PC-9 (cell line): ENCODE data around the gene MX2. TPM values are rescaled to one million over a fixed set of nuclear protein-coding genes. Genes with fewer than 3 reads are reported as not detected.

Experiments used
- BruUV-seq: library from RNA; stranded (reverse); fragments of 400-500 nt; replicated peaks from 2 replicates; lab custom pipeline; 2021; lab: Mats Ljungman, UMichigan
- CTCF ChIA-PET: fragments of 300-600 bp; sonication (Branson Sonifier 250); formaldehyde crosslinking; loops from one replicate; lab custom pipeline; 2022; ENCODE audit warnings: antibody characterized with exemption; lab: Charles Lee
- POLR2A ChIA-PET: fragments of 300-600 bp; sonication (Branson Sonifier 250); formaldehyde crosslinking; loops from one replicate; lab custom pipeline; 2022; ENCODE audit warnings: antibody characterized with exemption; ENCODE audit not compliant: unreplicated experiment; lab: Charles Lee
- DNase-seq, 2 experiments: peaks; one replicate each; pipeline versions ENCODE4 v3.0.0 to v3.0.0-alpha.2; 2015 to 2022; ENCODE audit warnings: mixed read lengths in 1 of 2
- H2AFZ ChIP-seq: fragments of 200-600 bp; sonication (generic); 2 replicates; pipeline ENCODE4 v1.8.1; 2017; ENCODE audit warnings: antibody characterized with exemption
- H3F3A ChIP-seq: fragments of 200-600 bp; sonication (generic); 2 replicates; pipeline ENCODE4 v1.8.1; 2017; ENCODE audit warnings: antibody characterized with exemption, mild to moderate bottlenecking, low read depth; ENCODE audit not compliant: insufficient read depth
- H3K27ac ChIP-seq: fragments of 200-600 bp; sonication (generic); 2 replicates; pipeline ENCODE4 v1.6.1; 2016; ENCODE audit warnings: mixed run types
- H3K27me3 ChIP-seq: fragments of 200-600 bp; sonication (generic); 2 replicates; pipeline ENCODE4 v1.6.1; 2016; ENCODE audit warnings: low read depth, mixed run types; ENCODE audit not compliant: insufficient read depth
- H3K36me3 ChIP-seq: fragments of 200-600 bp; sonication (generic); 2 replicates; pipeline ENCODE4 v1.6.1; 2016; ENCODE audit warnings: low read depth, mixed run types
- H3K4me1 ChIP-seq: fragments of 200-600 bp; sonication (generic); replicated peaks from 2 replicates; pipeline ENCODE4 v1.6.1; 2016; ENCODE audit warnings: mixed run types; ENCODE audit not compliant: insufficient read depth
- H3K4me2 ChIP-seq: fragments of 200-600 bp; sonication (generic); 2 replicates; pipeline ENCODE4 v1.6.1; 2017; ENCODE audit warnings: mixed run types
- H3K4me3 ChIP-seq: fragments of 200-600 bp; sonication (generic); 2 replicates; pipeline ENCODE4 v1.6.1; 2016; ENCODE audit warnings: mixed run types
- H3K79me2 ChIP-seq: fragments of 200-600 bp; sonication (generic); 2 replicates; pipeline ENCODE4 v1.6.1; 2017; ENCODE audit warnings: low read depth, mixed run types
- H3K9me2 ChIP-seq: fragments of 200-600 bp; sonication (generic); 2 replicates; pipeline ENCODE4 v1.8.1; 2017; ENCODE audit warnings: mild to moderate bottlenecking; ENCODE audit not compliant: insufficient read depth
- H3K9me3 ChIP-seq: fragments of 200-600 bp; sonication (generic); 2 replicates; pipeline ENCODE4 v1.8.1; 2016; ENCODE audit warnings: low read depth; ENCODE audit not compliant: insufficient read depth
- H4K20me1 ChIP-seq: fragments of 200-600 bp; sonication (generic); 2 replicates; pipeline ENCODE4 v1.8.1; 2017; ENCODE audit not compliant: insufficient read depth
- EZH2 ChIP-seq: fragments of 200-600 bp; sonication (generic); IDR thresholded peaks from 2 replicates; pipeline ENCODE4 v1.8.0; 2017; ENCODE audit warnings: antibody characterized with exemption, low read depth
- intact Hi-C: fragments of 100-400 bp; cut with micrococcal nuclease; formaldehyde crosslinking; loops from one replicate; pipeline ENCODE4 v1.10.0; 2022; ENCODE audit not compliant: unreplicated experiment
- total RNA-seq: library from RNA; stranded (reverse); gene quantifications from 2 replicates; pipeline ENCODE4 v1.2.3, GENCODE V29; 2021
- TF ChIP-seq, protein P1 (sequence below): fragments of 200-600 bp; sonication (generic); conservative IDR thresholded peaks from 2 replicates; pipeline ENCODE4 v1.6.1; 2017; ENCODE audit warnings: mixed run types, antibody characterized with exemption, mild to moderate bottlenecking, moderate library complexity

The MX2 gene
- total RNA-seq, 1 experiment from 2014 or later = 2.5 TPM

DNA sequence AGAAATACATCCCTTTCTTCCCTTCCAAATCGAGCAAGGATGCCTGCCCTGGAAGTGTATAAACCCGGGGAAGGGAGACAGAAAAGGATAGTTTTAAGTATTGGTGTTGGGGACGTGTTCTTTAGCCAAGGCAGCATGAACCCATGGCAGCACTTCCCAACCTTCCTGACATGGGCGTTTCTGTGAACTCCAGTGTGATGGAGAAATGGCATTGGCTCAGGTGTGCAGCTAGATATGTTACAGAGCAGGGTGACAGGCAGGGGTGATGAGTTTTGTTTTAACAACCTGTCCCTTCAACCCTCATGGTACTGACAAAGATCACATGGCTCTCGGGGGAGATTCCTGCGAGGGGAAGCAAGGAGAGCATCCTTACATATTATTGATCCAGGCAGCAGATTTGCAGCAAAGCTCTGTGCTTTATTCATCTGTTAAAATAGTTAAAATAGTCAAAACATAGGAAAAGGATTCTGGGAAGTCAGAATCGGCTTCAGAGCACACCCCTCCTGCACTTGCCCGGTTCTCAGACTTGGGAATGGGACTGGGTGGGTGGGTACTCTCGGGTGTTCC is 68.2 kb downstream of the MX2 start:
- Histone ChIP-seq H3K36me3 (no peaks in the 10 kb centered on the region), H3K9me2 (no peaks in the 10 kb centered on the region), H3K79me2 (no peaks in the 10 kb centered on the region), H4K20me1 (no peaks in the 10 kb centered on the region), H3K4me1 (no peaks in the 10 kb centered on the region), H3K4me2 (no peak overlapping the region), H3K9me3 (no peaks in the 10 kb centered on the region), H3F3A (no peaks in the 10 kb centered on the region), H2AFZ (no peak overlapping the region), H3K27ac (no peak overlapping the region), H3K4me3 (no peak overlapping the region), H3K27me3 (no peaks in the 10 kb centered on the region)
- intact Hi-C loops = no loop called here
- TF ChIP-seq, protein P1, sequence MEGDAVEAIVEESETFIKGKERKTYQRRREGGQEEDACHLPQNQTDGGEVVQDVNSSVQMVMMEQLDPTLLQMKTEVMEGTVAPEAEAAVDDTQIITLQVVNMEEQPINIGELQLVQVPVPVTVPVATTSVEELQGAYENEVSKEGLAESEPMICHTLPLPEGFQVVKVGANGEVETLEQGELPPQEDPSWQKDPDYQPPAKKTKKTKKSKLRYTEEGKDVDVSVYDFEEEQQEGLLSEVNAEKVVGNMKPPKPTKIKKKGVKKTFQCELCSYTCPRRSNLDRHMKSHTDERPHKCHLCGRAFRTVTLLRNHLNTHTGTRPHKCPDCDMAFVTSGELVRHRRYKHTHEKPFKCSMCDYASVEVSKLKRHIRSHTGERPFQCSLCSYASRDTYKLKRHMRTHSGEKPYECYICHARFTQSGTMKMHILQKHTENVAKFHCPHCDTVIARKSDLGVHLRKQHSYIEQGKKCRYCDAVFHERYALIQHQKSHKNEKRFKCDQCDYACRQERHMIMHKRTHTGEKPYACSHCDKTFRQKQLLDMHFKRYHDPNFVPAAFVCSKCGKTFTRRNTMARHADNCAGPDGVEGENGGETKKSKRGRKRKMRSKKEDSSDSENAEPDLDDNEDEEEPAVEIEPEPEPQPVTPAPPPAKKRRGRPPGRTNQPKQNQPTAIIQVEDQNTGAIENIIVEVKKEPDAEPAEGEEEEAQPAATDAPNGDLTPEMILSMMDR = no peak
- TF ChIP-seq EZH2 = no peak
- CTCF ChIA-PET = no interaction called here
- POLR2A ChIA-PET = no interaction called here
- BruUV-seq = no TSS peak
- DNase-seq = no peak

DNA sequence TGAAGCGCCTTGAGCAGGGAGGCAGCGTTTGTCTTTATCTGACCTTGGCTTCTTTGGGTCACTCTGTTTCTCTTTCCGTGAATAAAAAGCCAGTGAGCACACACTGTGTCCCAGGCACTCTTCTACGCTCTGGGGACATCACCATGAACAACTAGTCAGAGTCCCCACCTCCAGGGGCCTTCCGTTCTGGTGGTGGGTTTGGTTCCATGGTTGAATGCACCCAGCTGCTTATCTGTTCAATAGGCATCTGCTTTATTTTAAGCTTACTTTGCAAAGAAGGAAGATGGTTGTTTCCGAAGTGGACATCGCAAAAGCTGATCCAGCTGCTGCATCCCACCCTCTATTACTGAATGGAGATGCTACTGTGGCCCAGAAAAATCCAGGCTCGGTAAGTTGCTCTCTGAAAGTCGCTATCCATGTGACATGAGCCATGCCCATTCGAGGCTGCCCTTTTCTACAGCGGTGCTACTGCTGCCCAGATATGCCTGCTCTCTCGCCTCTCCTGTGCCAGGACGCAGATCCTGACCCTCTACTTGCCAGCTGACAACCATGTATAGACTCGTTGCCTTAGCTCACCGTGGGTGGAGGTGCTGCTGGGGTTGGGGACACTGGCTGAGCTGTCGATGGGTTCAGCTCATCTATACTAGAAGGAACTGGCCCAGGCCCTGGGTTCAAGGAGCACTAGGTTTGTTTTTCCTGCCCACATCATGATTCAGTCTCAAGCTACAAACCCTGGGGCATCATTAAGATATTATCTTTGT is 70.1 kb downstream of the MX2 start:
- H2AFZ ChIP-seq = no peak overlapping the region
- no peak overlapping the region for H3K4me3 ChIP-seq
- DNase-seq = no peak
- TF ChIP-seq EZH2 = no peak
- H3K9me2 ChIP-seq = no peaks in the 10 kb centered on the region
- no peaks in the 10 kb centered on the region for H3K9me3 ChIP-seq
- no peaks in the 10 kb centered on the region for H4K20me1 ChIP-seq
- no peaks in the 10 kb centered on the region for H3K27me3 ChIP-seq
- no peaks in the 10 kb centered on the region for H3F3A ChIP-seq
- POLR2A ChIA-PET = no interaction called here
- no peak overlapping the region for H3K27ac ChIP-seq
- no peaks in the 10 kb centered on the region for H3K79me2 ChIP-seq
- H3K4me1 ChIP-seq = no peaks in the 10 kb centered on the region
- CTCF ChIA-PET = no interaction called here
- H3K4me2 ChIP-seq = no peak overlapping the region
- no TSS peak for BruUV-seq
- no peaks in the 10 kb centered on the region for H3K36me3 ChIP-seq
- intact Hi-C loops = no loop called here

GRCh38 chr21:41432562-41433460 is 71.0 kb downstream of the MX2 start:
- Histone ChIP-seq H3K27ac (no peak overlapping the region), H3K9me3 (no peaks in the 10 kb centered on the region), H3K4me2 (no peak overlapping the region), H3K36me3 (no peaks in the 10 kb centered on the region), H3K9me2 (no peaks in the 10 kb centered on the region), H3K27me3 (no peaks in the 10 kb centered on the region), H4K20me1 (no peaks in the 10 kb centered on the region), H3F3A (no peaks in the 10 kb centered on the region), H3K4me1 (no peaks in the 10 kb centered on the region), H3K79me2 (no peaks in the 10 kb centered on the region), H2AFZ (no peak overlapping the region), H3K4me3 (no peak overlapping the region)
- ChIA-PET CTCF (no interaction called here), POLR2A (no interaction called here)
- no peak for DNase-seq
- no TSS peak for BruUV-seq
- TF ChIP-seq, protein P1 = no peak
- intact Hi-C loops = no loop called here
